Neural cell (in vitro differentiated cells): ENCODE measurements around the gene MEGF11. TPM values are rescaled to one million over a fixed set of nuclear protein-coding genes. Genes with fewer than 3 reads are reported as not detected.

ENCODE experiments used
- H2AFZ ChIP-seq: fragments of 200-600, 300-800 bp; sonication (generic), shearing (Covaris generic); 2 replicates; pipeline ENCODE4 v1.6.0; 2014; ENCODE audit warnings: low read depth, mild to moderate bottlenecking, antibody characterized with exemption, low read length, moderate library complexity
- H3F3A ChIP-seq: fragments of 200-600 bp; shearing (Covaris generic); 2 replicates; pipeline ENCODE4 v1.6.1; 2016; ENCODE audit warnings: mild to moderate bottlenecking, moderate library complexity, mixed read lengths, antibody characterized with exemption, low read length; ENCODE audit not compliant: insufficient read depth, poor library complexity, severe bottlenecking
- H3K27ac ChIP-seq: fragments of 200-600, 300-800 bp; sonication (generic), shearing (Covaris generic); 2 replicates; pipeline ENCODE4 v1.5.1; 2014; ENCODE audit warnings: mild to moderate bottlenecking, low read length, moderate library complexity
- H3K27me3 ChIP-seq: fragments of 300-800, 200-600 bp; sonication (generic), shearing (Covaris generic); 2 replicates; pipeline ENCODE4 v1.6.0; 2014; ENCODE audit warnings: mild to moderate bottlenecking, low read depth, low read length, moderate library complexity; ENCODE audit not compliant: insufficient read depth
- H3K36me3 ChIP-seq: fragments of 300-800, 200-600 bp; sonication (generic), shearing (Covaris generic); 2 replicates; pipeline ENCODE4 v1.5.1; 2014; ENCODE audit warnings: mild to moderate bottlenecking, antibody characterized with exemption, low read length, moderate library complexity; ENCODE audit not compliant: insufficient read depth
- H3K4me2 ChIP-seq: fragments of 300-800, 200-600 bp; sonication (generic), shearing (Covaris generic); 2 replicates; pipeline ENCODE4 v1.6.0; 2014; ENCODE audit warnings: mild to moderate bottlenecking, low read length
- H3K4me3 ChIP-seq: fragments of 300-800, 200-600 bp; sonication (generic), shearing (Covaris generic); 2 replicates; pipeline ENCODE4 v1.5.1; 2014; ENCODE audit warnings: mild to moderate bottlenecking, low read length, moderate library complexity
- H3K79me2 ChIP-seq: fragments of 200-600 bp; shearing (Covaris generic); replicated peaks from 2 replicates; pipeline ENCODE4 v1.6.0; 2014; ENCODE audit warnings: mild to moderate bottlenecking, low read length, moderate library complexity; ENCODE audit not compliant: insufficient read depth
- H3K9ac ChIP-seq: fragments of 300-800, 200-600 bp; sonication (generic), shearing (Covaris generic); 2 replicates; pipeline ENCODE4 v1.6.1; 2016; ENCODE audit warnings: mild to moderate bottlenecking, low read length, mixed read lengths
- H3K9me2 ChIP-seq: fragments of 200-600 bp; shearing (Covaris generic); 2 replicates; pipeline ENCODE4 v1.6.1; 2016; ENCODE audit warnings: mild to moderate bottlenecking, low read length, mixed read lengths; ENCODE audit not compliant: insufficient read depth
- H3K9me3 ChIP-seq: fragments of 200-600, 300-800 bp; sonication (generic), shearing (Covaris generic); 2 replicates; pipeline ENCODE4 v1.6.1; 2016; ENCODE audit warnings: mild to moderate bottlenecking, mixed run types, low read length, moderate library complexity, mixed read lengths
- H4K20me1 ChIP-seq: fragments of 200-600 bp; shearing (Covaris generic); 2 replicates; pipeline ENCODE4 v1.6.1; 2016; ENCODE audit warnings: mild to moderate bottlenecking, mixed run types; ENCODE audit not compliant: insufficient read depth
- EP300 ChIP-seq: fragments of 450-650 bp; conservative IDR thresholded peaks from 2 replicates; pipeline ENCODE4 v1.6.1; 2014; ENCODE audit warnings: antibody characterized with exemption, mild to moderate bottlenecking, moderate library complexity; ENCODE audit not compliant: poor library complexity, severe bottlenecking
- EZH2 ChIP-seq: fragments of 200-600, 300-800 bp; shearing (Covaris generic), sonication (generic); IDR thresholded peaks from 2 replicates; pipeline ENCODE4 v1.6.1; 2014; ENCODE audit warnings: antibody characterized with exemption, low read length, borderline replicate concordance, mild to moderate bottlenecking; ENCODE audit not compliant: insufficient read depth, poor library complexity, severe bottlenecking
- MXI1 ChIP-seq: fragments of 450-650 bp; conservative IDR thresholded peaks from 2 replicates; pipeline ENCODE4 v1.6.1; 2014; ENCODE audit warnings: antibody characterized with exemption, mild to moderate bottlenecking; ENCODE audit not compliant: poor library complexity, severe bottlenecking
- POLR2AphosphoS5 ChIP-seq: IDR thresholded peaks from 2 replicates; pipeline ENCODE4 v1.6.1; 2012
- RAD21 ChIP-seq: fragments of 450-650 bp; conservative IDR thresholded peaks from 2 replicates; pipeline ENCODE4 v1.6.1; 2014; ENCODE audit warnings: antibody characterized with exemption, mild to moderate bottlenecking, moderate library complexity
- SMC3 ChIP-seq: fragments of 450-650 bp; conservative IDR thresholded peaks from 2 replicates; pipeline ENCODE4 v1.6.1; 2014; ENCODE audit warnings: antibody characterized with exemption, mild to moderate bottlenecking, moderate library complexity; ENCODE audit not compliant: poor library complexity
- TAF1 ChIP-seq: IDR thresholded peaks from 2 replicates; pipeline ENCODE4 v1.6.1; 2012; ENCODE audit warnings: low read depth
- polyA plus RNA-seq: library from polyadenylated mRNA; depleted of rRNA; stranded (reverse); fragments of >200 nt; gene quantifications from 2 replicates; pipeline ENCODE4 v1.2.3, GENCODE V29; 2014
- TF ChIP-seq, protein P1 (sequence below): IDR thresholded peaks from 2 replicates; pipeline ENCODE4 v1.6.1; 2012; ENCODE audit warnings: borderline replicate concordance
- TF ChIP-seq, protein P2 (sequence below): fragments of 450-650 bp; IDR thresholded peaks from 2 replicates; pipeline ENCODE4 v1.5.1; 2014; ENCODE audit warnings: antibody characterized with exemption, mild to moderate bottlenecking, moderate library complexity; ENCODE audit not compliant: poor library complexity, severe bottlenecking

Gene MEGF11
- polyA plus RNA-seq, 1 donor from 2014 or later = 0.64 TPM

DNA sequence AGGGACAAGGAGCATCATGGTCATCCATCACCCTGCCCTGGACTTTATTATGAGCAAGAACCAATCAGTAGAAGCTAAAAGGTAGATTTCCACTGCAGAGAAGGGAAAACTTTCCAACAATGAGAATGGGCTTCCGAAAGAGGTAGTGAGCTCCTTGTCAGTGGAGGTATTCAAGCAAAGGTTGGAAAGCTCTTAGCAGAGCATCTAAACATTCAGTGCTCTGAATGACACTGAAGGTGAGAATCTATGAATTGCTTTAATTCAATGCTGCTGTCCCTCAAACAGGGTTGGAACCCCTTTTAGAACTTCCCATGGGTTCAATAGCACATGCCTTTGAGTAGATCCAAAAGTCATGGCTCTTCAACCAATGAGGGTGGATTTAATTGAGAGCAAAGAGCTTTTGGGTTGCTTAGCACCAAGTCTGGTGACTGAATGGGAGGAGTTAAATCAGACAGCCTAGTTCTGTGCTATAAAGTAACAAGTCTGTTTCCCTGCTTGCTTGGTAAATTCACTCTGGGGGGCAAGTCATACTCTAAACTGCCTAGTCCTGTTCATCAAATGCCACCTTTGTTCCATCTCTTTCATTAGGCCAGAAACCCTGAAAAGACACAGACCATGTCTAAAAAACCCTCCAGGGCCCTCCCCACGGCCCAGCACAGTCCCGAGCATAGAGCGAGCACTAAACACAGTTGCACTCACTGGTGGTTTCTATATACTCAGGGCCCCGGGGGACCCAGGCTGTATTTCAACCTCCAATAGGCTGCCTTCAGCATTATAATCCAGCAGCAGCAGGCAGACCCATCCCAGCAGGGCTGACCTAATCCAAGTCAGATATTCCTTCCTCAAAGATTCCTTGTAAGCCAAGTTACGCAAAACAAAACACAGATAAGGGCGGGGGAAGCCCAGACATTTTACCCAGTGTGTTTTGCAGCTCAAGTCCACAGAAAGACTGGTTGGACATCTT lies 161.2 kb downstream of the MEGF11 start:
- TF ChIP-seq RAD21 = no peak
- TF ChIP-seq EZH2 = no peak
- TF ChIP-seq TAF1 = no peak
- TF ChIP-seq EP300 = no peak
- no peak for TF ChIP-seq POLR2AphosphoS5
- TF ChIP-seq, protein P1, sequence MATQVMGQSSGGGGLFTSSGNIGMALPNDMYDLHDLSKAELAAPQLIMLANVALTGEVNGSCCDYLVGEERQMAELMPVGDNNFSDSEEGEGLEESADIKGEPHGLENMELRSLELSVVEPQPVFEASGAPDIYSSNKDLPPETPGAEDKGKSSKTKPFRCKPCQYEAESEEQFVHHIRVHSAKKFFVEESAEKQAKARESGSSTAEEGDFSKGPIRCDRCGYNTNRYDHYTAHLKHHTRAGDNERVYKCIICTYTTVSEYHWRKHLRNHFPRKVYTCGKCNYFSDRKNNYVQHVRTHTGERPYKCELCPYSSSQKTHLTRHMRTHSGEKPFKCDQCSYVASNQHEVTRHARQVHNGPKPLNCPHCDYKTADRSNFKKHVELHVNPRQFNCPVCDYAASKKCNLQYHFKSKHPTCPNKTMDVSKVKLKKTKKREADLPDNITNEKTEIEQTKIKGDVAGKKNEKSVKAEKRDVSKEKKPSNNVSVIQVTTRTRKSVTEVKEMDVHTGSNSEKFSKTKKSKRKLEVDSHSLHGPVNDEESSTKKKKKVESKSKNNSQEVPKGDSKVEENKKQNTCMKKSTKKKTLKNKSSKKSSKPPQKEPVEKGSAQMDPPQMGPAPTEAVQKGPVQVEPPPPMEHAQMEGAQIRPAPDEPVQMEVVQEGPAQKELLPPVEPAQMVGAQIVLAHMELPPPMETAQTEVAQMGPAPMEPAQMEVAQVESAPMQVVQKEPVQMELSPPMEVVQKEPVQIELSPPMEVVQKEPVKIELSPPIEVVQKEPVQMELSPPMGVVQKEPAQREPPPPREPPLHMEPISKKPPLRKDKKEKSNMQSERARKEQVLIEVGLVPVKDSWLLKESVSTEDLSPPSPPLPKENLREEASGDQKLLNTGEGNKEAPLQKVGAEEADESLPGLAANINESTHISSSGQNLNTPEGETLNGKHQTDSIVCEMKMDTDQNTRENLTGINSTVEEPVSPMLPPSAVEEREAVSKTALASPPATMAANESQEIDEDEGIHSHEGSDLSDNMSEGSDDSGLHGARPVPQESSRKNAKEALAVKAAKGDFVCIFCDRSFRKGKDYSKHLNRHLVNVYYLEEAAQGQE = no peak
- no peak for TF ChIP-seq SMC3
- TF ChIP-seq, protein P2, sequence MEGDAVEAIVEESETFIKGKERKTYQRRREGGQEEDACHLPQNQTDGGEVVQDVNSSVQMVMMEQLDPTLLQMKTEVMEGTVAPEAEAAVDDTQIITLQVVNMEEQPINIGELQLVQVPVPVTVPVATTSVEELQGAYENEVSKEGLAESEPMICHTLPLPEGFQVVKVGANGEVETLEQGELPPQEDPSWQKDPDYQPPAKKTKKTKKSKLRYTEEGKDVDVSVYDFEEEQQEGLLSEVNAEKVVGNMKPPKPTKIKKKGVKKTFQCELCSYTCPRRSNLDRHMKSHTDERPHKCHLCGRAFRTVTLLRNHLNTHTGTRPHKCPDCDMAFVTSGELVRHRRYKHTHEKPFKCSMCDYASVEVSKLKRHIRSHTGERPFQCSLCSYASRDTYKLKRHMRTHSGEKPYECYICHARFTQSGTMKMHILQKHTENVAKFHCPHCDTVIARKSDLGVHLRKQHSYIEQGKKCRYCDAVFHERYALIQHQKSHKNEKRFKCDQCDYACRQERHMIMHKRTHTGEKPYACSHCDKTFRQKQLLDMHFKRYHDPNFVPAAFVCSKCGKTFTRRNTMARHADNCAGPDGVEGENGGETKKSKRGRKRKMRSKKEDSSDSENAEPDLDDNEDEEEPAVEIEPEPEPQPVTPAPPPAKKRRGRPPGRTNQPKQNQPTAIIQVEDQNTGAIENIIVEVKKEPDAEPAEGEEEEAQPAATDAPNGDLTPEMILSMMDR = no peak
- no peak for TF ChIP-seq MXI1
- no peaks in the 10 kb centered on the region for H3K79me2 ChIP-seq
- no peaks in the 10 kb centered on the region for H3F3A ChIP-seq
- no peak overlapping the region for H3K9ac ChIP-seq
- no peaks in the 10 kb centered on the region for H3K9me2 ChIP-seq
- H3K4me3 ChIP-seq = no peak overlapping the region
- no peaks in the 10 kb centered on the region for H3K36me3 ChIP-seq
- H2AFZ ChIP-seq = no peak overlapping the region
- H4K20me1 ChIP-seq = no peaks in the 10 kb centered on the region
- H3K4me2 ChIP-seq = no peak overlapping the region
- no peaks in the 10 kb centered on the region for H3K27me3 ChIP-seq
- no peak overlapping the region for H3K27ac ChIP-seq
- H3K9me3 ChIP-seq = no peaks in the 10 kb centered on the region

DNA sequence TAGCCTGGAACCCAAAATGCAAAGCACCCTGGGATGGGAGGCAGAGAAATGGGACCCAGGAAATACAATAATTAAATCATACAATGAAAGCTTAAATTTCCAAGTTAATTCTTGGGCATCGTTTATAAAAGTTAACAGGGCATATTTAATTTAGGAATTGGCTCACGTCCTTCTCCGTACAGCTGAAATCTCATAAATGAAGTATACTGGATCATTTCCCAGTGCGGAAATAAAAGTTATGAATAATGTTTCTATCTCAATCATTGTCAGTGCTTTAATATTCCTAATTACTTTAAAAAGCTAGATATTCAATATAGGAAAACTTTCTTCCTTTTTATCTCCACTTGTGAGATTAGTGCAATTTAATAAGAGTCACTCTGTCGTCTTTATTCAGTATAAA lies 164.0 kb downstream of the MEGF11 start:
- TF ChIP-seq, protein P1 = no peak
- TF ChIP-seq SMC3 (no peak), MXI1 (no peak), EZH2 (no peak), POLR2AphosphoS5 (no peak), EP300 (no peak), RAD21 (no peak), TAF1 (no peak)

More for the DNA sequence above, 164.0 kb downstream of the MEGF11 start:
- no peak overlapping the region for H2AFZ ChIP-seq
- H3K9me2 ChIP-seq = no peaks in the 10 kb centered on the region
- no peaks in the 10 kb centered on the region for H3K36me3 ChIP-seq
- no peaks in the 10 kb centered on the region for H3F3A ChIP-seq
- no peak overlapping the region for H3K4me3 ChIP-seq
- H3K4me2 ChIP-seq = no peak overlapping the region
- H3K27me3 ChIP-seq = no peaks in the 10 kb centered on the region
- no peaks in the 10 kb centered on the region for H3K79me2 ChIP-seq
- H3K9me3 ChIP-seq = peaks cover 2% of the 10 kb centered on the region
- H3K9ac ChIP-seq = no peak overlapping the region
- no peaks in the 10 kb centered on the region for H4K20me1 ChIP-seq
- no peak overlapping the region for H3K27ac ChIP-seq
